HG03442 (cell line): ENCODE measurements around the gene GALNT15.

Source experiments
- ATAC-seq: cut with Tn5 transposase; IDR thresholded peaks from one replicate; pipeline ENCODE4 v1.9.1; 2021; ENCODE audit warnings: mild to moderate bottlenecking, moderate library complexity; ENCODE audit not compliant: unreplicated experiment

Gene GALNT15

DNA sequence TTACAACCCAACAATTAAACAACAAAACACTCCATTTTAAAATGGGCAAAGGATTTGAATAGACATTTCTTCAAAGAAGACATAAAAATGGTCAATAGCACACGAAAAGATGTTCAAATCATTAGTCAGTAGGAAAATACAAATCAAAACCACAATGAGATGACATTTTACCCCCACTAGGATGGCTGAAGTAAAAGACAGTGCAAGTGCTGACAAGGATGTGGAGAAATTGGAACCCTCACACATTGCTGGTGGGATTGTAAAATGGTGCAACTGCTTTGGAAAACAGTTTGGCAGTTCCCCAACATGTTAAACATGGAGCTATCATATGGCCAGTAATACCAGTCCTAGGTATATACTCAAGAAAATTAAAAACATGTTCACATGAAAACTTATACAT, 11.6 kb downstream of the GALNT15 start:
- no peak for ATAC-seq

DNA sequence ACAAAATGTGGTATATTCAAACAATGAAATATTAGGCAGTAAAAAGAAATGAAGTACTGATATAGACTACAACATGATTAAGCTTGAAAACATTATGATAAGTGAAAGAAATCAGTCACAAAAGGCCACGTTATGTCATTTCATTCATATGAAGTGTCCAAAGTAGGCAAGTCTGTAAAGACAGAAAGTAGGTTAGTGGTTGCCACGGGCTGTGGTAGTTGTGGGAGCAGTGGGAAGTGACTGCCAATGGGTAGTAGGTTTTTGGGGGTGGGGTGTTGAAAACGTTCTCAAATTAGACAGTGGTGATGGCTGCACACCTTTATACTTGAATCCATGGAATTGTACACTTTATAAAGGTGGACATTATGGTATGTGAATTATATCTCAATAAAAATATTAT, 12.1 kb downstream of the GALNT15 start:
- no peak for ATAC-seq

DNA sequence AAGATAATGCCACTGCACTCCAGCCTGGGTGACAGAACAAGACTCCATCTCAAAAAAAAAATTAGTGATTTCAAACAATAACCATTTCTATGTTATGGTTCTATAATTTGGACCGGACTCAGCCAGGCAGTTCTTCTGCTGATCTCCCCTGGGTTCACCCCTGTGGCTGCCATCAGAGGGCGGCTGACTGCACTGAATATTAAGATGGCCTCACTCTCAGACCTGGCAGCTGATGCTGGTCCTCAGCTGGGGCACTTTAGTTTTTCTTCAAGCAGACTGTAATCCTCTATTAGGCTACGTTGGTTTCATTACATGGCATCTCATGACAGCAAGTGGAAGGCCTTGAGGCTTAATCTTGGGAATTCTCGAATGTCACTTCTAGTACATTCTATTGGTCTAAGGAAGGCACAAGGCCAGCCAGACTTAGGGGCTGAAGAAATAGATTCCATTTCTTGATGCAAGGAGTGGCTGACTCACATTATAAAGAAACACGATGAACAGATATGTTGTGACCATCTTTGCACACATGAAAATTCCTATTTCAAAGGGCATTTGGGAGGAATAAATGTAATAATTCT, 12.8 kb downstream of the GALNT15 start:
- no peak for ATAC-seq

DNA sequence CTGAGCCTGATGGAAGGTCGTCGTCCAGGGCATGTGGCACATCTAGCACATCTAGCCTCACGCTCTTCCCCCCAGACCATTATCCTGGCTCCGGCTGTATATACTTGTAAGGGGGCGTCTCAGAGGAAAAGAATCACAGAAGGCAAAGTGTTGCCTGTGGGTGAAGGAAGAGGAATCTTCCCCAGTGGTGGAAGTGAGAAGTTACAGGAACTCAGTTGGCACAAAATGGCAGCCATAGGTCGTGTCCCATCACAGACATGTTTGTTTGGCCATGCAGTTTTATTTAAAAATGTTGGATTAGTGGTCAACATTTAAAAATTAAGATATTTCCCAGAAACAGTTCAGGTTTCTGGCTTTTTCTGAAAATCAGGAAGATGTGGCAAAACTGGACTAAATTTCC, 13.6 kb downstream of the GALNT15 start:
- no peak for ATAC-seq

DNA sequence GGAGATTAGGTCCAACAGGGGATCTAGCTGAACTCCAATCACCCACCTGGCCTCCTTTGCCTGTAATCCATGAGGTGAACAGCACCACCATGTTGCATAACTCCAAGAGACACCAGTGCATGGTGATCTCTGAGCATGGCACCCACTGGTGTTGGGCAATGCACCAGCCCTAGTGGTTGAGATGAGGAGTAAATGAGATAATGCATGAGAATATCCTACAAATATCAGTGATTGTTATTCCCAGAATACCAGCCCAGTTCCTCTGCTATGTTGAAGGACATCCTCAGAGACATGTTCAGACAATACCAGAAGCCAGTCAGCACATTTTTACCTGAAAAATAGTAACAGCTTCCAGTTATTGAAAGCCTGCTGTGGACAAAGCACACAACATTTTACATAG, 14.7 kb downstream of the GALNT15 start:
- ATAC-seq = no peak

DNA sequence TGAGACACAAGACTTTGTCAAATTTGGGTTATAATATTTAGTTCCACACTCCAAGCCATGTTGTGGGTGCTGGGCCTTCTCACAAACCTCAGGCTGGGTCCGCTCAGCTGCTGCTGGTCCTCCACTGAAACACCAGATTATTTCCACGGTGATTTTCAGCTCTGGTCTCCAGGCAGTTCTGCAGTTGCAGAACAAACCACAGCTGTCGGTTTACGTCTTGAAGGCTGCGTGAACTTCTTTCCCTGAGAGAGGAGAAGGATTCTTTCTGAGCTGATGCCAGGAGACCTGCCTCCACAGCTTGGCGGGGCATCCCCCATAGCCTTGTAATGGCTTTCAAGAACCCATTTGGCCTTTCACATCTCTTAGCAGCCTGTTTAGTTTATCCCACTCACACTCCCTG, 16.2 kb downstream of the GALNT15 start:
- no peak for ATAC-seq

DNA sequence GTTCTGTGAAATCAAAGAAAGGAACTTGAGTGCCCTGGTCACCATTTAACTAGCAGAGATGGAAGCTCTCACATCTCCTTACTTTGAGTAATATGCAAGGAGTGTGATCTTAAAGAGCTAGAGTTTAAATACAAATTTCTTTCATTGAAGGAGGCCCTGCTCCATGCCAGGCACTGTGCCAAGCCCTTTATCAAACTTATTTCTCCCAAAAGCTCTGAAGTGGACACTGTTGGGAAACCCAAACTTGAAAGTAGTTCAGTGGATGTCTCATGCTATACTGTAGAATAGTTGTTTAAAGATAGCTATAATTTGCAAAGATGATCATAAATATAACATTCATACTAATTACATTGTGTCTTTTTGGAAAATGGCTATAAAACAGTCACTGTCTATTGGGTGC, 17.1 kb downstream of the GALNT15 start:
- ATAC-seq = no peak

DNA sequence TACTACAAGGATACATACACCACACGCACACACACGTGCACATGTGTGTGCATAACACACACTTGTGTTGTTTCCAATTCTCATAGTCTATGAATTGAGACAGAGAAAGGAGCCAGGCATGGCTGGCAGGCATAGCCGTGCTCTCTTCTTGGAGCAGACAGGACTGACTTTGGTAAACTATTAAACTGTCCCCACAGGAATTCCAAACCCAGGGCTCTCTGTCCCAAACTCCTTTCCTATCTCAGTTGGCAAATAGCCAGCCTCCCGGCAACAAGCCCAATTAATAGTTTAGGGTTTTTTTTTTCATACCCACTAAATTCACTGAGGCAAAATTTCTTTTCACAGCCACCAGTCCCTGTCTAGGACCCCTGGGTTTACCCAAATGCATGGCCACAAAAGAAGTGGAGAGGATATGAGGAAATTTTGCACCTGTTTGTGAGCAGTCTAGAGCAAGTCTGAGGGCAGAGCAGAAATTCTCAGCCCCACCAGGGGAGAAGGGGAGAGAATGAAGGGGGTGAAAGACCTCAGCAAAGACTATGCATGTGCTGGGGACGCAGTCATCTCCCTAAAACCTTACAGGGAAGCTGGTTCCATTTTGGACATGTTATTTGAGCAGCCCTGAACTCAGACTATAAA, 17.8 kb downstream of the GALNT15 start:
- no peak for ATAC-seq

DNA sequence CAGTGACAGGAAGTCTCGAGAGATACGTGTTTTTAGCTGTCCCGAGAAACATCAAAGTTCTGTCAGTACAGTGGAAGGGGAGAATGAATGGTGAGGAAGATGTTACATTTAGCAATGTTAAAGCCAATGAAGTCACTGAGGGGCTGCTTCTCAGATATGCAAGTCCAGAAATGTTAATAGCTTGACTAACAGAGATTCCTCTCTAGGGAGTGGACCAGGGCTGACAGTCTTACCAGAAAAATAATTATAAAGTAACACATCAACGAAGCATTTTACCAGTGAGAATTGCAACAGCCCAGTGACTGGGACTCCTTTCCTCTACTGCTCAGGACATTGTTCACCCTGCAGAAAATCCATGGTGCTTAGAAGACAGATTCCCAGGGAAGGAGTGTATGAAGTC, 23.9 kb downstream of the GALNT15 start:
- no peak for ATAC-seq

DNA sequence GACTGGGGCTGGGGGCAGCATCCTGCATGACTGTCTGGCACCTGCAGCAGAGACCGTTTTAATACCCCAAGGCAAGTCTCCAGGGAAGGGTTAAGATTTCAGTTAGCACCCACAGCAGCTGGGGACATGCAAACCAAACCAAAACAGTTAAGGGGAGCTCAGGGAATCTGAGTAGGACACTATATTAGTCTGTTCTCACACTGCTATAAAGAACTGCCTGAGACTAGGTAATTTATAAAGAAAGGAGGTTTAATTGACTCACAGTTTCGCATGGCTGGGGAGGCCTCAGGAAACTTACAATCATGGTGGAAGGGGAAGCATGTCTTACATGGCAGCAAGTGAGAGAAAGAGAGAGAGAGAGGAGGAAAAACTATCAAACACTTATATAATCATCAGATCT, 25.3 kb downstream of the GALNT15 start:
- no peak for ATAC-seq

DNA sequence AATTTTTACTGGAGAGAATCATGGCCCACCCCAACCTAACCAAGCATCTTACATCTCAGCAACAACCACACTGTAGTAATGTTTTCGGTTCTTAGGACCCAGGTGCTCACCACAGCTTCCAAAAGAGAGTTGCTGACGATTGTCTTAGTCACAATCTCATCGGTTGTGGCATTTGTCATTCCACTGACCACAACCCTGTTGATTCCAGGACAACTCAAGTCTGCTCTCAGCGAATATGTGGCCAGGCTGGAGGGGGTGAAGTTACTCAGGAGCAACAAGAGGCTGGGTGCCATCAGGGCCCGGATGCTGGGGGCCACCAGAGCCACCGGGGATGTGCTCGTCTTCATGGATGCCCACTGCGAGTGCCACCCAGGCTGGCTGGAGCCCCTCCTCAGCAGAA, 25.9 kb downstream of the GALNT15 start:
- ATAC-seq = no peak

DNA sequence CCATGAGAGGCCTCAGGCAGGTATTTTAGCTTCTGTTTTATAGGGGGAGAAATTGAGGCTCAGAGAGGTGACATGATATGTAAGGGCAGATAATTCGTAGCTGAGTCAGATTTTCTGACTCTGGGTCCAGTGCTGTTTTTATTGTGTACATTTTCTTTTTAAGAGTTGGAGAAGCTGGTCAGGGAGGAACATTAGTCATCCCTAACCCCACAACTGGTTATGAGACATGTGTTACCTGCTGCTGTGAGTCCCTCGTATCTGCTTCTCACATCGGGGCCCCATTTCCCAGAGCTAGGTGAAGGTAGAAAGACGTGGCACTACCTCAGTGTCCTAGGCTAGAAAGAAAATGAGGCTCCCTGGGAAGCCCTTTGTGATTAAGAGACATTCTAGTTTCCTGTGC, 28.6 kb downstream of the GALNT15 start:
- no peak for ATAC-seq

DNA sequence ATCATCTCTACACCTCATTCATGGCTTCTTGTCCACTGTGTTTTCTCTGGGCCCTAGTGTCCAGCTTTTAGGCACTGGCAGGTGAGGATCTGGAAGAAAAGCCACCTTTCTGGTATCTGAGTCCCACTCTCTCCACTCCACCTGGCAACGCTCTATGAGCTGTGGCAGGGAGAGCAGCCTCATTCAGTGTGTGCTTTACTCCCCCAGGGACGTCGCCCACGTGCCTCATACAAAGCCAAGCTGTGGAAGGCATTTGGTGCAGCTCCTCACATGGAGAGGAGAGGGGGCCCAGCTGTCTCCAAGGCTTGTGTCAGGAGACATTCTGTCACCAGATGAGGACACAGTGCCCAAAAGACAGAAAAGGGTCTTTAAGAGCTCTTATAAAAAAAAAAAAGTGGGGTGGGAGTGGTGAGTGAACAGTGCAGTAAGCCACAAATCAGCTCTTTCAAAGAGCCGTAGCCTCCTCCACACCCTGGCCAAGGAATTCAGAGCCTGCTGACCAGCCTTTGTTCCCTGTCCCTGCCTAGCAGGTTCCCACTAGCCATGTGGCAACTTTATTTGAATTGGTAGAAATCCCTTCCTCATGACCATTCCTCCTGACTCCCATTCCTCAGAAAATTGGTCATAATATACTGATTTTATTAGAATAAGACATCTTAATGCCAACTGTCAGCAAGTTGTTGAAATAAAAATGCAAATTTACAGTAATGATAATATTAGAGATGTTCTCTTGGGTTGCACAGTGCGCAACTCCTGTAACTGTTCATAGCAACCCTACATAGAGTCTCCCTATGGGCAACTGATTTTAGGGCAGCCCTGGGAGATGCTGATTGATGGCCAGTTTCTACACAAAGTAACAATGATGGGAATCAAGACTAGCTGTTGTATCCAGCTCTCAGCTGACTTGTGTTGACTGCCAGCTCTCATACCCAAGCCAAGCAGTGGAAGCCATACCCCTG, 29.5 kb downstream of the GALNT15 start:
- no peak for ATAC-seq

DNA sequence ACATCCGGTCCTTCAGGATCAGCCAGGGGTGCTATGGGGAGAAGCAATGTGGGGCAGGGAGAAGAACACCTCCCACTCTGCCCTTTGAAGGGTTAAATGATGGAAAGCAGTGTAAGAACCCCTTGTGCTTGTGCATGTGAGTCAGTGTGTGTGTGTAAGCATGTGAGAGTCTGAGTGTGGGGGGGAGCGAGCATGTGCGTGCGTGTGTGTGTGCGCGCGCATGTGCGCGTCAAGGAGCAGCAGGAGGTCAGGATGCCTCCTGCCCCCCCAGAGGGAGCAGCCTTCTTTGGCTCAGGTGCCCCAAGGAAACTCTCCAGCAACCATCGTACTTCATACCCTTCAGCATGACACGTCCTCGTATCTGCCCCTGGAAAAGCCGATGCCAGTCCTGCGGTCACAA, 30.3 kb downstream of the GALNT15 start:
- no peak for ATAC-seq

DNA sequence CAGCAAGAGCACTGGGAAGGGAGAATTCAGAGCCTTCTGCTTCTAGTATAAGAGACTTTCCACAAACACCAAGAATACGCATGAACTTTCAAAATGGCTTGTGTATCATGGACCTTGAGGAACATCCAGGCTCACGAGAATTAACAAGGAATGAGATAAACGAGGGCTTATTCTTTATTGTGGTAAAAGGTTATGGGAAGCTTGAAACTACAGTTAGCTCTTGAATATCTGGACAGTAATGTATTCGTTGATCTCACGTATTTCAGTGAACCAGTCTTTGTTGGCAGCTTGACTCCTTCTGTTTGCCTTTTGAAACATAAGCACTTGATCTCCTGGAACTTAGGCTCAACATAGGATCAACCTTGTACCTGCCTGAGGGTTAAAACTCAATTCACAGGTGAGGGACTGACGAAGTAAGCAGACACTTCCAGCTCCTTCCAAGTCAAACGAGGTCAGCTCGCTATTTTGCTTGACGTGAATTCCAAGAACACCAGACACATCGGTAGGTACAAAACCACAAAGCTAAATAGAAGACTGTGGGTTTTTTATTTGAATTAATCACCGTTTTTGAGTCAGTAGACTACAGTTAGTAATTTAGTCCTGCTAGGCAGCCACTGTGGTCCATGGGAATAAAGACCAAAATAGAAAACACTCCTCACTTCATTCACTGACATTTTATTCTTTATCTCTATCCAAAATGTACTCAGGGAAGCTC, 30.8 kb downstream of the GALNT15 start:
- no peak for ATAC-seq

DNA sequence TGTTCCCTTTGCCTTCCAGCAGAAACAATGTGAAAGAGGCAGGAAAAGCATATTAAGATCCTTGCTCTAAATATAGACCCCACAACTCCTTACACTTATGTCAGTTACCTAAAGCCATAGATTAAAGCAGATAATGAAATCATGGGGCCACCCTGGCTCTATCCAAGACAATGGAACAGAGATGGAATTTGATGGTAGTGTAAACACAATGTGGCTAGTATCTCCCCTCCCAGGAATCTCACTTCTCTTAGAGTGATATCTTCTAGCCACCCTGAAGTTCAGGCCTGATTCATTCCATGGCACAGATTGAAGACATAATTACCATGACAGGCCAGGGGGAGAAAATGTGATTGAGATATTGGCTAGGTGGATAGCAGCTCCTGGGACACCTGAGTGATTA, 32.6 kb downstream of the GALNT15 start:
- ATAC-seq = no peak

DNA sequence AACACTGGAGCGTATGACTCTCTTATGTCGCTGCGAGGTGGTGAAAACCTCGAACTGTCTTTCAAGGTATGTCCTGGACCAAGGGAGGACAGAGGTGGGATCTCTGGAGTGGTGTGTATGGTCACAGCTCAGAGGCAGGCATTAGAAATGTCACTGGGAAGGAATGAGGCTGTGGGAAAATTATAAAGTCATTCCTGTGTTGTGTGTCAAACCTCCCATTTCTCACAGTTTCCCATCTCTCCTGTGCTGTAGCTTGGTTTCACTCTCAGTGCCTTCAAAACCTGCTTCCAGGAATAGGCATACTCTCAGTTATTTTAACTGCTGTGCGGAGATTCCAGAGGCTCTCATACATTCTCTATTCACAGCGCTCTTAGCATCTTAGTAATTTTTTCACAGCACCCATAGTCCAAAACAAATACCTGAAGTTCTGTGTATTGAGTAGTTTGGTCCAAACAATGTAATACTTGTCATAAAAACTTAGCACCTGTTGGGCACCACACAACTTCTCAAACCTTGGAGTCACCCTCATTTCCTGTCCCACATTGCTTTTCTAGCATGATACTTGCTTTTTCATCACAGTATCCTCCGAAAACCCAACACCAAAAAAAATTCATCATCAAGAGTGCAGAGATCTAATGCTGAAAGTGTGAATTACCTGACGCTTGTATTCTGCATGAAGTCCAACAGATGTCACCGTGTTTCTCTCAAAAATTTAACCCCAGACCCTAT, 36.9 kb downstream of the GALNT15 start:
- ATAC-seq = no peak

DNA sequence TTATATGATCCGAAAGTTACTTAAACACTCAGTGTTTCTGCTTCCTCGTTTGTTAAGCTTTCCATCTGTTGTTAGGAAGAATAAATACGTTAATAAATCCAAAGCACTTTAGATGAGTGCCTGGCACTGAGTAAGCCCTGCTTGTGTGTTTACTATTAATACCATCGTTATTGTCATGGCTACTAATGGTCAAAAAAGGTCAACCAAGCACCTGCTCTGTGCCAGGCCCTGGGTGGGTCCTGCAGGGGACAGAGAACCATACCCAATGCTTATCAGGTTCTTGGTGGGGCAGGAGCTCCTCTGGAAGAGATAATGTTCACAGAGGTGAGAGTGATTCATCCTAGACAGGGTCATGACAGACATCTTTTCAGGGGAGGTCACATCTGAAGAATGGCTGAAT, 39.9 kb downstream of the GALNT15 start:
- no peak for ATAC-seq

DNA sequence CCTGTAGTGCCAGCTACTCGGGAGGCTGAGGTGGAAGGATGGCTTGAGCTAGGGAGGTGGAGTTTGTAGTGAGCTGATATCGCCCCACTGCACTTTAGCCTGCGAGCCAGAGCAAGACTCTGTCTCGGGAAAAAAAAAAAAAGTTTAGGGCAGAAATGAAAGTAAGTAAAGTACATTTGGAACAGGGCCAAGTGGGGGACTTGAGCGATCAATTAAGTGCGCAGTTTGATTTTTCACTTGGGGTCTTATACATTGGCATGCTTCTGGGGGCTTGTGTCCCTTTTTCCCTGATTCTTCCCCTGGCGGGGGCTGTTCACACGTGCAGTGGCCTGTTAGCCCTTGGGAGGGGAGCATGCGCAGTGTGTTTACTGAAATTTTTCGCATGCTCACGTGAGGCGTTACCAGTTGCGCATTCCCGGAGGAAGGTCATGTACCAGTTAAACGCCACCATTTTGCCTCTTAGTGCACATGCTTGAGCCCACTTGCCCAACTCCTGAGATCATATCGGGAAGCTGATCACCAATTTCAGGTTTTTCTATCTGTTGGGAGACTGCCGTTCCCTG, 42.0 kb downstream of the GALNT15 start:
- no peak for ATAC-seq

DNA sequence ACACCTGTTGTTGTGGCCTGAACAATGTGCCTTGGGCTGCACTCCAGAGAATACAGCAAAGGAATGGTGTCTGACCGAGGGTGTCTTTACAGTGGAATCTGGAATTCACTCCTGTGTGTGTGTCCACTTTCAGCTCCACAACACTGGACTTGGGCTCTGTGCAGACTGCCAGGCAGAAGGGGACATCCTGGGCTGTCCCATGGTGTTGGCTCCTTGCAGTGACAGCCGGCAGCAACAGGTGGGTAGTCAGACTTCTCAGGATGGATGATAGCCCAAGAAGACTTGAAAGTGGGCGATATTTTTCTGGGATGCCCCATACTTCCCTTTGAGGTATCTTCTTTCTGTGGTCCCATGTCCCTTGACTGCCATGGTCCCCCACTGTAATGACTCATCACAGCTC, 45.3 kb downstream of the GALNT15 start:
- ATAC-seq = no peak
